Lower leg skin (tissue), 4 donors: Measurements from ENCODE around the gene KCNA5. TPM values are rescaled to one million over a fixed set of nuclear protein-coding genes. Genes with fewer than 3 reads are reported as not detected.
A peak's percentile ranks its signal among the peaks of the same experiment; 100 is the strongest.

ENCODE experiments used
- DNase-seq, 2 donors: peaks; one replicate each; pipeline ENCODE4 v3.0.0-alpha.2; 2019; ENCODE audit warnings: low spot score in 2 of 2
- H3K4me3 ChIP-seq: fragments of 200-600 bp; sonication (generic); 2 replicates; pipeline ENCODE4 v1.5.1; 2017; ENCODE audit warnings: mild to moderate bottlenecking, low read depth; ENCODE audit not compliant: poor library complexity, severe bottlenecking
- CTCF ChIP-seq, 3 donors: fragments of 450-650 bp; IDR thresholded peaks; one replicate each; pipeline ENCODE4 v1.5.1; 2016; ENCODE audit warnings: antibody characterized with exemption in 3 of 3, mild to moderate bottlenecking in 3 of 3, moderate library complexity in 2 of 3
- POLR2A ChIP-seq, 2 donors: fragments of 450-650 bp; IDR thresholded peaks; one replicate each; pipeline ENCODE4 v1.6.1; 2016 to 2017; ENCODE audit warnings: antibody characterized with exemption in 2 of 2, mild to moderate bottlenecking in 1 of 2, moderate library complexity in 1 of 2
- WGBS, 2 donors: methylation state at CpG; one replicate each; pipeline ENCODE4 v1.1.5; 2018; 5-methylcytosine and 5-hydroxymethylcytosine counted together
- intact Hi-C: fragments of 100-400 bp; cut with DNase I; formaldehyde crosslinking; loops from one replicate; pipeline ENCODE4 v1.15.0; 2023; ENCODE audit warnings: low total_unique reads
- total RNA-seq, 4 donors: library from RNA; depleted of rRNA; stranded (reverse); fragments of >200 nt; gene quantifications; one replicate each; pipeline ENCODE4 v1.1.0, GENCODE V29; 2016

KCNA5 gene
- total RNA-seq, 4 donors from 2014 or later = 0.11 to 0.62 (median 0.33) TPM

DNA sequence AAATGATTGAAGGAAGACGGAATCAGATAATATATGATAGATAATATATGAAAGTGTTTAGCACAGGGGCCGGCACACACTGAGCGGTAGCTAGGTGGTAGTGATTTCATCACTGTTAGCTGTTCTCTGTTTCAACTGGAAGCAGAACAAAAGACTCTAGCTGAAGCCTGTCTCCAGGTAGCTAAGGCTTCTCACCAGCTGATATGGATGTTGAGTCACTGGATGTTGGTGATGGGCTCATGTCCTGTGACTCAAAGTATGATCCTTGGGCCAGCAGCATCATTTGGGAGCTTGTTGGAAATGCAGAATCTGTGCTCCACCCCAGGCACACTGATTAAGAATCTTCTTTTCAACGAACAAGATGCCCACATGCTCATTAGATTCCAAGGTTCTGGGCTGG is 21.7 kb upstream of the KCNA5 start:
- no peak overlapping the region for H3K4me3 ChIP-seq
- DNase-seq = peak in 1 of 2 donors; percentile 18
- TF ChIP-seq CTCF (IDR thresholded peaks at IDR 0.05) = no peak
- TF ChIP-seq POLR2A (IDR thresholded peaks at IDR 0.05) = no peak
- WGBS, 2 donors = 73 to 81% methylated on average over 4 of the region's 4 CpGs
- intact Hi-C loops = no loop called here

- intact Hi-C loops = no loop called here
- DNase-seq = peak in 1 of 2 donors; percentile 86
- 20 to 24% methylated on average over 10 to 12 of the region's 12 CpGs for WGBS, 2 donors
- peak in 1 of 3 donors; percentile 46 for TF ChIP-seq CTCF (IDR thresholded peaks at IDR 0.05)
- no peak for TF ChIP-seq POLR2A (IDR thresholded peaks at IDR 0.05)
- H3K4me3 ChIP-seq = no peak overlapping the region
These were observed 21.1 kb upstream of the KCNA5 start for GRCh38 chr12:5022465-5023061.

DNA sequence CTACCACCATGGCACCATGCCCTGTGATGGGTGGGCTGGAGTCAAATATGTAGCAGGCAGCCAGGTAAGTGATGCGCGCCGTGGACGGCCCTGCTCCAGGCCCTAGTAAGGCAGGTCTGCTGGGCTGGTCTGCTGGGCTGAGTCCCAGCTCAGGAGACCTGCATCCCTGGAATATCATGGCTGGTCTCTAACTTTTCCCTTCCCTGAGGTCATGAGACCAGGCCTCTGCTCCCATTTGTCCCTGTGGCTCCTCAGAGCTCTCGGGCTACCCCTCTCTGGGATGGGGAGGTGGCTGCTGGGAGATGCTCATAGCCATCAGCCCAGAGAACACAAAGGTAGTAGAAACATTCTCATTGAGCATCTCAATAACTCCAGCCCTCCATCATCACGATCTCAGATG is 19.8 kb upstream of the KCNA5 start:
- intact Hi-C loops = no loop called here
- TF ChIP-seq POLR2A (IDR thresholded peaks at IDR 0.05) (no peak), CTCF (IDR thresholded peaks at IDR 0.05) (no peak)
- peak in 1 of 2 donors; percentile 80 for DNase-seq
- no peak overlapping the region for H3K4me3 ChIP-seq
- 81 to 95% methylated on average over 6 of the region's 6 CpGs for WGBS, 2 donors

DNA sequence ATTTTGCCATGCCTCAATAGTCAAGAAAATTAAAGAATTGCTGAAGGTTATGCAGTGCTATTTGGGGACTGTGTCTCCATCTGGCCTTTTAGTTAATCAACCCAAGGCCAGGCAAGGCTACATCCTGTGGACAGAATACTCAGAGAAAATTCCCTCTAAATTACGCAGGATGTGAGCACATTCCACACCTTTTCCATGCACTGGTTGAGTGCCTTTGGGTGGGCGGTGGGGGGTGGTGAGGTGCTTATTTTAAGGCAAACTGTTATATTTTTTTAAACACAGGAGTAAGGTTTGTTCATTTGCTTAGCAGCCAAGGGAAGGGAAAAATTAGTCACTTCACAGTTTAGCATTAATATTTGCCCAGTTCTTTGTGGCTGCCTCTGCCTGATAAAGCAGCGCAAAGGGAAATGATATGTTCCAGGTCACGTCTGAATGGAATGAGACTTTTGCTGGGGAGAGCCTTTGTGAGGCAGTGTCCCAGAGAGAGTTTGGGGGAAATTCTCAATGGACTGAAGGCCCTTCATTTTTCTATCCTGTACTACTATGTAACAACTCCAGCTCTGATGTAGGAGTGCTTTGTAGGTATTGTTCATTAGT is 17.2 kb upstream of the KCNA5 start:
- 83 to 89% methylated on average over 4 of the region's 4 CpGs for WGBS, 2 donors

GRCh38 chr12:5027046-5027821 is 16.4 kb upstream of the KCNA5 start:
- peak in 1 of 2 donors; percentile 6 for DNase-seq
- TF ChIP-seq POLR2A (IDR thresholded peaks at IDR 0.05) (no peak), CTCF (IDR thresholded peaks at IDR 0.05) (no peak)
- intact Hi-C loops = no loop called here
- 46 to 55% methylated on average over 4 of the region's 4 CpGs for WGBS, 2 donors
- no peak overlapping the region for H3K4me3 ChIP-seq

More for the DNA sequence above, 17.2 kb upstream of the KCNA5 start:
- DNase-seq = peak in 1 of 2 donors; percentile 49
- TF ChIP-seq CTCF (IDR thresholded peaks at IDR 0.05) = no peak
- TF ChIP-seq POLR2A (IDR thresholded peaks at IDR 0.05) = no peak
- H3K4me3 ChIP-seq = no peak overlapping the region
- intact Hi-C loops = no loop called here
